Measurements from ENCODE around the gene TMCC2. TPM values are rescaled to one million over a fixed set of nuclear protein-coding genes. Genes with fewer than 3 reads are reported as not detected.
A peak's percentile ranks its signal among the peaks of the same experiment; 100 is the strongest.

Gene TMCC2
- total RNA-seq, 4 donors from 2014 or later = 3.1 to 8.9 (median 5.5) TPM

- H3K4me3 ChIP-seq = no peak overlapping the region
- ATAC-seq = no peak
- TF ChIP-seq POLR2A (IDR thresholded peaks at IDR 0.05) = no peak
- TF ChIP-seq, protein P1, sequence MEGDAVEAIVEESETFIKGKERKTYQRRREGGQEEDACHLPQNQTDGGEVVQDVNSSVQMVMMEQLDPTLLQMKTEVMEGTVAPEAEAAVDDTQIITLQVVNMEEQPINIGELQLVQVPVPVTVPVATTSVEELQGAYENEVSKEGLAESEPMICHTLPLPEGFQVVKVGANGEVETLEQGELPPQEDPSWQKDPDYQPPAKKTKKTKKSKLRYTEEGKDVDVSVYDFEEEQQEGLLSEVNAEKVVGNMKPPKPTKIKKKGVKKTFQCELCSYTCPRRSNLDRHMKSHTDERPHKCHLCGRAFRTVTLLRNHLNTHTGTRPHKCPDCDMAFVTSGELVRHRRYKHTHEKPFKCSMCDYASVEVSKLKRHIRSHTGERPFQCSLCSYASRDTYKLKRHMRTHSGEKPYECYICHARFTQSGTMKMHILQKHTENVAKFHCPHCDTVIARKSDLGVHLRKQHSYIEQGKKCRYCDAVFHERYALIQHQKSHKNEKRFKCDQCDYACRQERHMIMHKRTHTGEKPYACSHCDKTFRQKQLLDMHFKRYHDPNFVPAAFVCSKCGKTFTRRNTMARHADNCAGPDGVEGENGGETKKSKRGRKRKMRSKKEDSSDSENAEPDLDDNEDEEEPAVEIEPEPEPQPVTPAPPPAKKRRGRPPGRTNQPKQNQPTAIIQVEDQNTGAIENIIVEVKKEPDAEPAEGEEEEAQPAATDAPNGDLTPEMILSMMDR (IDR thresholded peaks at IDR 0.05) = no peak
- TF ChIP-seq EP300 (IDR thresholded peaks at IDR 0.05) = no peak
- TF ChIP-seq POLR2AphosphoS5 (IDR thresholded peaks at IDR 0.05) = no peak
- H3K4me1 ChIP-seq = peaks cover 0 to 38% (median 11%) of the 10 kb centered on the region in 3 donors
- H3K27ac ChIP-seq = peak overlapping the region in 3 of 4 donors; percentile 38 to 67 (median 53)
- H3K27me3 ChIP-seq = no peaks in the 10 kb centered on the region
- no peaks in the 10 kb centered on the region for H3K36me3 ChIP-seq
- H3K9me3 ChIP-seq = no peaks in the 10 kb centered on the region
- WGBS, 2 donors (ENCODE audit: low coverage in 1 of 2) = 63 to 64% methylated on average over 8 to 11 of the region's 12 CpGs
Measured at GRCh38 chr1:205285381-205286101, 57.8 kb downstream of the TMCC2 start.

DNA sequence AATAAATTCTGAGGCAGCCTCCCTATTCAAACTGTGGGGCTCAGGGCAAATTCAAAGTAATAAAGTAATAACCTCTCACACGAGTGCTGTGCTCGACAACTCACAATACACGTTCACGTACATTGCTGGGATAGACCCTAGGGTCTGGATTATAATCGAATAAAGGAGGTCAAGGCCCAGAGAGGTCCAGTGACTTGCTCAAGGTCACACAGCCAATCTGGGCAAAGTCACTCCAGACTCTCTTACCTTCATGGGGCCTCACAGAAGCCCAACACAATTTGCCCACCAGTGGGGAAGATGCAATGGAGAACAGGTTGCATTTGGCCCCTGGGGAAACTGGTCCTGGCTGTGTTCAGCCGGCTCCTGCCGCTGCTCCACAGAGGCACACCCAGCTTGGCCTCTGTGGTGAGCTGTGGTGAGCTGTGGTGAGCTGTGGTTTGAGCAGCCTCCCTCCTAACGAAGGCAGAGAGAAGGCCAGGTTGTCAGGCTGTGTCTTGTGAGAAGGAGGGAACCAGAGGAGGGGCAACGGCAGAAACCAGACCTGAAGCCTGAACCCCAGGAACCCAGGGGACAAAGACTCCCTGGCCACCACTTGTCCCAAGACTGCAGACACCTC lies 58.7 kb downstream of the TMCC2 start:
- no peak for ATAC-seq
- H3K27ac ChIP-seq = peak overlapping the region in 1 of 4 donors; percentile 67
- 86% methylated on average over 5 of the region's 9 CpGs; no CpG with 5 or more reads in 1 of the 2 donors for WGBS, 2 donors (ENCODE audit: low coverage in 1 of 2)

DNA sequence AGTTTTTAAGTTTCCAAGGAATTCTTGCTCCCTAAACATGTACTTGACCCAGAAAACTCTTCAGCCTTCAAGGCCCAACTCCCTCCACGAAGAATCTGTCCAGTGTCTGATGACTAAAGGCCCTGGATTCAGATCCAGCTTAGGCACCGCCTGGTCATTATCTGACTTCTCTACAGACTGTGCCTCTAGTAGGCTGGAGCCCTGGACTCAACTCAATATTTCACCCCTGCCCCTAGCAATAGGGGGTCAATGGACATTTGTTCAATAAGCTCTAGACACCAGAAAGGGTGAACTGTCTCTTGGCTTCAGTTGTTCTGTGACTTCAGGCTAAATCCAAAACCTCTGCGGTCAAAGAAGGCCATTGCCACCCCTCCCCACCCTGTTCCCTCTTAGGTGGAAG lies 59.3 kb downstream of the TMCC2 start:
- H3K27me3 ChIP-seq = no peaks in the 10 kb centered on the region
- H3K9me3 ChIP-seq = no peaks in the 10 kb centered on the region
- H3K36me3 ChIP-seq = no peaks in the 10 kb centered on the region
- WGBS, 2 donors (ENCODE audit: low coverage in 1 of 2) = 95 to 100% methylated on average over 1 to 3 of the region's 3 CpGs
- ATAC-seq = no peak
- no peak overlapping the region for H3K27ac ChIP-seq
- no peak overlapping the region for H3K4me3 ChIP-seq
- H3K4me1 ChIP-seq = peaks cover 0 to 38% (median 11%) of the 10 kb centered on the region in 3 donors
- TF ChIP-seq, protein P1 (IDR thresholded peaks at IDR 0.05) = no peak

More for the DNA sequence above, 58.7 kb downstream of the TMCC2 start:
- no peaks in the 10 kb centered on the region for H3K9me3 ChIP-seq
- H3K4me3 ChIP-seq = no peak overlapping the region
- H3K4me1 ChIP-seq = peaks cover 0 to 38% (median 11%) of the 10 kb centered on the region in 3 donors
- TF ChIP-seq POLR2AphosphoS5 (IDR thresholded peaks at IDR 0.05) (no peak), POLR2A (IDR thresholded peaks at IDR 0.05) (no peak), EP300 (IDR thresholded peaks at IDR 0.05) (no peak)
- TF ChIP-seq, protein P1 (IDR thresholded peaks at IDR 0.05) = no peak
- H3K36me3 ChIP-seq = no peaks in the 10 kb centered on the region
- H3K27me3 ChIP-seq = no peaks in the 10 kb centered on the region

DNA sequence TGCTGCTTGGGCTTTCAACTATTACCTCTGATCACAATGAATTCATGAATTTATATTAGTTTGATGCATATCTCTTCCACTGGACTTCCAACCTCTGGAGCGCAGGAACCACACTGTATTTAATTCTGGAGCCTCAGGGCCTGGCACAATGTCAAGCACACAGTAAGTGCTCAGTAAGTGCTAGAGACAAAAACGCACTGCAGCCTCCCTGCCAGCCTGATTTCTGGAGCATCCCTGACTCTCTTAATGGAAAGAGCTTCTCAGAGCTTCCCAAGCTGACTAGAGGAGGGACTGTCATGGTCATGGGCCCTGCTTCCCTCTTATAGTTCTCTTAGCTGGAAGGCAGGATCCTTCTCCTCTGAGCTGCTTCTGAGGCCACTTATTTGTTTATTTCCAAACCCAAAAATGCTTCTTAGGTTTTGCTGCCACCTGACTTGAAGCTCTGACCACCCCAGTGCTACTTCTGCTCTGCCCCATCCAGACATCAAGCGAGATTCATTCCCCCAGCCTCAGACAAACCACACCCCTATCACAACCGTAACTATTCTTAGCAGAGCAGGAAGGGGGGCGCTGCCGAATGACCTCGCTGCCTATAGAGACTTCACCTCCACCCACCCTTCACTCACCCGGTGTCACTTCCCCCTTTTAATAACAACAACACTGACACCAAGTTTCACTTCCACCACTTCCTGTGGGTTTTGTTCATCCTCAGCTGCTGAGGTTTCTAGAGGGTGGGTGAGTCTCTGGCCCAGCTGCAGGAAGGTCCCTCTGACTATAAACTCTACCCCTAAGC lies 60.2 kb downstream of the TMCC2 start:
- no peak overlapping the region for H3K27ac ChIP-seq

More for the DNA sequence above, 60.2 kb downstream of the TMCC2 start:
- no peaks in the 10 kb centered on the region for H3K9me3 ChIP-seq
- H3K4me1 ChIP-seq = peaks cover 0 to 38% (median 11%) of the 10 kb centered on the region in 3 donors
- H3K36me3 ChIP-seq = no peaks in the 10 kb centered on the region
- no peaks in the 10 kb centered on the region for H3K27me3 ChIP-seq
- TF ChIP-seq POLR2A (IDR thresholded peaks at IDR 0.05) (no peak), EP300 (IDR thresholded peaks at IDR 0.05) (no peak), POLR2AphosphoS5 (IDR thresholded peaks at IDR 0.05) (no peak)
- TF ChIP-seq, protein P1 (IDR thresholded peaks at IDR 0.05) = no peak
- no peak for ATAC-seq
- H3K4me3 ChIP-seq = no peak overlapping the region
- WGBS, 2 donors (ENCODE audit: low coverage in 1 of 2) = 43 to 64% methylated on average over 8 of the region's 8 CpGs
